ENCODE results near the gene PPP1R9A.
A peak's percentile ranks its signal among the peaks of the same experiment; 100 is the strongest.

Gene PPP1R9A

DNA sequence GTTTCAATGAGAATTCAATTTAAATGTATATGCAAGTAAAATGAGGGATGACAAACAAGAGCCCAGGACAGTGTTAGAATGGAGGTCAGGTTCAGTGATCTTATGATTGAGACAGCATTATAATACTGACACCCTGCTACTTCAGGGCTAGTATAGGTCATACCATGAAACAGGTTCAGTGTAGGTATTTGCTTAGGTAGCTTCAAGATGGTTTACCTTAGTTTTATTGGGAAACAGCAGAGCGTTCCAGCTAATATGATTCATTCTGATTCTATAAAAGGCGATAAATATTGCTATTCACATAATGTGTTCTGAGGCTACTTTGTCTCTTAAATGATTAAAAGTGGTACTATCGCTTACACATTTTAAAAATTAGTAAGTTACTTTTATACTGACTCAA, 203.3 kb downstream of the PPP1R9A start:
- in situ Hi-C loops (cut with HindIII; ENCODE audit: low pct_ligation_motif_present, low pct_unique_long_range_greater_than_20kb, low sequenced_read_pairs) = no loop called here
- no peak for DNase-seq

DNA sequence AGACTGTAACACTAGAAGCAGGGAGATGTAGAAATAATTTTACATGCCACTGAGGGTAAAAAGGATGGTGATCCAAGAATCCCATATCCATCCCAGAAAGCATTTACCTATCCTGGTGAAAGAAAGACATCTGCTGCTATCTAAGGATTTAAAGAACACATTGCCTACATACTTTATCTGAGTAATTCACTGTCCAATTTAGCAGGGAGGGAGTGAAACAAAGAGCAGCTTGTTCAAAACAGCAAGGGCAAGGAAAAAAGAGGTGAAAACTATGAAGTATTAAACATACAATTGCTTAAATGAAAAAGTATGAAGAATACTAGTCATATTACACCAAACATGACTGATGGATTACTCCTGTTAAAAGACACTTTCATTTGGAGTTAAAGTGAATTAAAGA, 206.2 kb downstream of the PPP1R9A start:
- in situ Hi-C loops (cut with HindIII; ENCODE audit: low pct_ligation_motif_present, low pct_unique_long_range_greater_than_20kb, low sequenced_read_pairs) = no loop called here

DNA sequence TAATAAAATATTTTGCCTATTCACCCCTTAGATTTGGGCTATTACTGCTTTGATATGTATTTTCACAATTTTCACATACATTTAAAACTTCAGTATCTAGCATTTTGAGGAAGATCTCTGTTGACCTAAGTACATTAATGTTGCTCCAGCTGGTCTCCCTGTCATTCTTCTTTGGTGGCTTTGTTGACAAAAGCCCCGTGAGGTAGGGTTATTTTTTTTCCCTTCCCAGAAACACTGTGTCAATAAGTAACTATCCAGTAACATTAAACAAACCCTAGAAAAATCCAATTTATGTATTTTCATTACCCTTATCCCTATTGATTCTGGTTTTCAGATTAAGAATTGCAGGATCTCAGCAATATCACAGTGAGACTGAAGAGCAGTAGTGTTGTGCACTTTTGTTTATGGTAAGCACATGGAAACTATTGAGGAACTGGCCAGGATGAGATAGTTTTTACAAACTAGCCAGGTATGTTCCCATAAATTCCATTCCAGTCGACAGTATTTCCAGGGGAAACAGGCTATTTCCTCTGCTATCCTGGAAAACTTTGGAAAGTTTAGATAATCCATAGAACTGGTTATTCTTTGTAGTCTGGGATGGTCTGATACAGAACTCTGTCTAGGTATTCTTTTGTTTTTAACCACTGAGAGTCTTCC, 218.8 kb downstream of the PPP1R9A start:
- in situ Hi-C loops (cut with HindIII; ENCODE audit: low pct_ligation_motif_present, low pct_unique_long_range_greater_than_20kb, low sequenced_read_pairs) = no loop called here
- DNase-seq = no peak

More for the DNA sequence above, 206.2 kb downstream of the PPP1R9A start:
- DNase-seq = no peak

DNA sequence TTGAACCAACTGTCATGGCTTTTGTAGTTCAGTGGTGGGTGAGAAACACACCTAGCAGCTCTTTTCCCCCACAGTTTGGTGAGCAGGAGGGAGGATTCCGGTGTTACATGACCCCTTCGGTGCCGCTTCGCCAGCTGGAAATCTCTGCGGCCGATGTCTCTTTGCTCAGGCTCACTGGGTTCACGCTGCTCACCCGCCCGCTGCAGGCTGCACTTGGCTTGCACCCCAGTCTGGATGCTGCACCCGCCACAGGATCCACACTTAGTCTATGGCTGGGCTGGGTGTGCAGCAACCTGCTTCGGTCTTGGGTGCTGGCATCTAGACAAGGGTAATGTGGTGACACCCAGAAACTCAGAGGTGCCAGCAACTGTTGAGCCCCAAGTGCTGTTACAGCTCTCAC, 225.1 kb downstream of the PPP1R9A start:
- no peak for DNase-seq
- in situ Hi-C loops (cut with HindIII; ENCODE audit: low pct_ligation_motif_present, low pct_unique_long_range_greater_than_20kb, low sequenced_read_pairs) = no loop called here

DNA sequence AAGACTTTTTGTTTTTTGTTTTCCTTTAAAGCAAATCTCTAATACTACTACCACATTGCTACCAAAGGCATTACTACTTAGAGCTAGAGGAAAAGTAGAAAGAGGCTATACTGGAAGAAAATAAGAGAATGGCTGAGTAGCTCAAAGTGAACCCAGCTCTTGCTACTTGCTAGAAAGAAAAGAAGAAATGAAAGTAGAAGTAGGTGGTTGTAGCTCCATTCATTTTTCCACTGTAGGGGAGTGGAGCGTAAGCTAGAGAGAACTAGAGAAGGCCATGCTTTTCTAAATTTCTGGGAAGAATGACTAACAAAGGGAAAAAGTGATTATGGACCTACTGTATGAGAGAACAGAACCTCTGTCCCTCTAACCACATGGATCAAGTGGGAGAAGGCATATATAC, 232.5 kb downstream of the PPP1R9A start:
- DNase-seq = no peak
- in situ Hi-C loops (cut with HindIII; ENCODE audit: low pct_ligation_motif_present, low pct_unique_long_range_greater_than_20kb, low sequenced_read_pairs) = no loop called here

DNA sequence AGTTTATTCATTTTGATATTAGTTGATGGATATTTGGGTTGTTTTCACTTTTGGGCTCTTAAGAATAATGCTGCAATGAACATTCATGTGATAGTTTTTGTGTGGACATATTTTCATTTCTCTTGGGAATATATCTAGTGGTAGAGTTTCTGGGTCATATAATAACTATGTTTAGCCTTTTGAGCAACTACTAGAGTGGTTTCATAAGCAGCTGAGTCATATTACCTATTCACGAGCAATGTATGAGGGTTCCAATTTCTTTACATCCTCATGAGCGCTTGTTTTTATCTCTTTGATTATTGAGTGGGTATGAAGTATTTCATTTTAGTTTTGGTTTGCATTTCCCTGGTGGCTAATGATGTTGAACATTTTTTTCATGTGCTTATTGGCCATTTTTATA, 234.4 kb downstream of the PPP1R9A start:
- DNase-seq = no peak
- in situ Hi-C loops (cut with HindIII; ENCODE audit: low pct_ligation_motif_present, low pct_unique_long_range_greater_than_20kb, low sequenced_read_pairs) = no loop called here

DNA sequence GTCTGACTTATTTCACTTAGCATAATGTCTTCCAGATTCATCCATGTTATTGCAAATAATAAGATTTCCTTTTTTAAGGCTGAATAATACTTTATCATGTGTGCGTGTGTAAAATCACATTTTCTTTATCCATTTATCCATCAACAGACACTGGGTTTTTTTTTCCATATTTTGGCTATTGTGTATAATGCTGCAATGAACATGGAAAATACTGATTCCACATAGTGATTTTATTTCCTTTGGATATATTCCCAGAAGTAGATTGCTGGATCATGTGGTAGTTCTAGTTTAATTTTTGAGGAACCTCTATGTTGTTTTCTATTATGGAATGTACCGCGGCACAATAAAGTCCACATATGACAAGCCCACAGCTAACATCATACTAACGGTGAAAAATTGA, 236.9 kb downstream of the PPP1R9A start:
- in situ Hi-C loops (cut with HindIII; ENCODE audit: low pct_ligation_motif_present, low pct_unique_long_range_greater_than_20kb, low sequenced_read_pairs) = no loop called here
- no peak for DNase-seq

DNA sequence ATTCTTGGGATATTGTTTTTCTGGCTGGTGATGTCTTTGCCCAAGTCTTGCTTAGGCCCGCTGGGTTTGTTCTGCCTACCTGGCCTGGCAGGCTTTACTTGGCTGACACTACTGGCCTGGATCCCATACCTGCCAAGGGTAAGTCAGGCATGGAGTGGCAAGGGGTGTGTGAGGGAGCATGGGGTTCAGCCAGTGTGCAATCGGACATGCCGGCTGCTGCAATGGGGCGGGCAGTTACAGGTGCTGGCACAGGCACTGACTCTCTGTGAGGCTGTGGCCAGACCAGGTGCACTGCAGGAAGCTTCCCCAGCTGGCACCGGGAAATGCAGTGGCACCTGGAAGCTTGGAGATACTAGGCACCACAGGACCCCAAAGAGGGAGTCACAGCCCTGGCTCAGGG, 248.6 kb downstream of the PPP1R9A start:
- no peak for DNase-seq
- in situ Hi-C loops (cut with HindIII; ENCODE audit: low pct_ligation_motif_present, low pct_unique_long_range_greater_than_20kb, low sequenced_read_pairs) = no loop called here

DNA sequence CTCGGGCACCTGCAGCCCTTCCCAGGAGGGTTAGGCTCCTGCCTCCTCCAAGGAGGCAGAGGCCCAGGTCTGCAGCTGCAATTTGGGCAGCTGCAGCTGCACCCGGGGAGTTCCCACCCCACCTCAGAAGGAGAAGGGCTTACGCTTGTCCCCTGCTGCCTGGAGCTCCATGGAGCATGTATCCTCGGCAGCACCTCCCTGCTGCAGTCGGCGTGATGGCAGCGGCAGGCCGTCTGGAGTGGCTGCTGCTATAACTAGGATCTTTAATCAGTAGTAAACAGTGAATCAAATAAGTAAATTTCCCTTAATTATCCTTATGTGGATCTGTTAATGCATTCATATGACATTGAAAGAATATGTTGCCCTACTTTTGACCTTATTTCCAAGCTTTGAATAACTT, 250.0 kb downstream of the PPP1R9A start:
- in situ Hi-C loops (cut with HindIII; ENCODE audit: low pct_ligation_motif_present, low pct_unique_long_range_greater_than_20kb, low sequenced_read_pairs) = no loop called here
- no peak for DNase-seq

DNA sequence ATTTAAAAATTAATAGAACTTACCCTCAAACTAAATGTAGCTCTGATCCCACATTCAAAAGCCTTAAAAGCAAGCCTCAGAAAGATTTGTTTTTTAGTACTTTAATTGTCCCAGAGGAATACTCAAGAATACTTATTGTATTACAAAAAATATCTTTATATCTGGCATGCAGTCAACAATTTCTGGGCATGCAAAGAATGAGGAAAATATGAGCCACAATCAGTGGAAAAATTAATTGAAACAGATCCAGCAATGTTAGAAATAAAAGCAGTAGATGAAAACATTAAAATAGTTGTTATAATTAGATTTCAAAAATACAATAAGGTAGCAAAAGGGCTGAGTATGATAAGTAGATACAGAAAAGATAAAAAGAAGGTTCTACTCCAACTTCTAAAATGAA, 262.3 kb downstream of the PPP1R9A start:
- DNase-seq = no peak
- in situ Hi-C loops (cut with HindIII; ENCODE audit: low pct_ligation_motif_present, low pct_unique_long_range_greater_than_20kb, low sequenced_read_pairs) = no loop called here

DNA sequence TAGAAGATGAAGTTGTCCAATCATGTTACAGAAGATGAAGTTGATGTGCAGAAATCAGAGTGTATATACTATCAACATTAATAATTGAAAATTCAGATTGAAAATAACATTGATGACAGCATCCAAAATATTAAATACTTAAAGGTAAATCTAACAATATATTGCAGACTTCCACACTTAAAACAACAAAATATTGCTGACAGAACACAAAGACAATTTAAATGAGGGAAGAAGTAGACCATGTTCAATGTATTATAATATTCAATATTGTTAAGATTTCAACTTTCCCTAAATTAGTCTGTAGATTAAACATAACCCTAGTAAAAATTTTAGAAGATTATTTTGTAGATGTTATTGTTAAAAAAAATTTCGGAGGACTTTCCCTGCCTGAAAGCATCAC, 265.0 kb downstream of the PPP1R9A start:
- DNase-seq = no peak
- in situ Hi-C loops (cut with HindIII; ENCODE audit: low pct_ligation_motif_present, low pct_unique_long_range_greater_than_20kb, low sequenced_read_pairs) = no loop called here

DNA sequence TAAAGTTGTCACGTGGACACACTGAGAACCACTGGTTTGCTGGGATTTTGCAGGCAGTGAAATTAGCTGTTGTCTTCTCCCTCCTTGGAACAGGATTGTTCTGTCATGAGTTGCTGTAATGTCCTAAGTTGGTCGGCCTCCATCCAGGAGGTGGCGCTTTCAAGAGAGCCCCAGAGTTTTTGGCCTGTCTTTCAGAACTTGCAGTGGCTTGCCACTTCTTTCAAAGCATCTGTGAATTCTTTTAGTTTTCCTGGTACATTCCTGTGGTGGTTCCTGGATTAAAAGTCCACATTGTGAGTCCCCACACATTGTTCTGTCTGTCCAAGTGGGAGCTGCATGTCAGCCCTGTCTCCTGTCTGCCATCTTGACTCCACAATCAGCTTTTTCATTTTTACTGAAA, 283.1 kb downstream of the PPP1R9A start:
- no peak for DNase-seq
- in situ Hi-C loops (cut with HindIII; ENCODE audit: low pct_ligation_motif_present, low pct_unique_long_range_greater_than_20kb, low sequenced_read_pairs) = no loop called here

DNA sequence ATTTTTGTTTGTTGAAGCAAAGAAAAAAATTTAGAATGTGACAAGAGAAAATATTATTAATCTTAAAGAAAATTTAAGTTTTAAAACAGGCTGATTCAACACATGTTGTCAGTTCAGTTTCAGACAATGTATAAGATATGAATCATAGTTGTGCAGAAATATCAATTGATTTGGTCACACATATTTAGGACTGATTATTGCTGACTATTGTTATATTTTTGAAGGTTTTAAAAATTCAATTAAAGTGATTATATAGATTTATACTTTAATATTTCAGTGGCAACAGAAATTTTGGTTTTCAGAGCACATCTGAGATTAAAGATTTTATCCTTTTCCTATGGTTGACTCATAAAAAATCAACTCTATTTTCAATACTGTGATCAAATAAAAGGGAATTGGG, 284.4 kb downstream of the PPP1R9A start:
- in situ Hi-C loops (cut with HindIII; ENCODE audit: low pct_ligation_motif_present, low pct_unique_long_range_greater_than_20kb, low sequenced_read_pairs) = no loop called here

DNA sequence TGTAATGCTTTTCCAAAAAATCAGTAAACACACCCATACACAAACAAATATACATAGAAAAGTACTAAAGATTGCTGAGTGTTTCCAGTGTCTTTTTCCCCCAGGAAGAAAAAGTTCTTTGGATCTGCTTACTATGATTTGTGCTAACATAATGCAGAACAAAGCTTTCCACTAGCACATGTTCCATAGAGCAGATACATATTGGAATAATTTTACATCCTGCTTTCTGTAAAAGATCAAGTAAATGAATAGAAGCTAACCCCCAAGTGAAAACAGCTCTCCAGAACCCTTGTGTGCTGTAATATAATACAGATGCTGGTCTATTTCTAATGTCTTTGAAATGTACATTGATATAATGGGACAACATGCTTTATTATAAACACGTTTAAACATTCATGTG, 291.5 kb downstream of the PPP1R9A start:
- in situ Hi-C loops (cut with HindIII; ENCODE audit: low pct_ligation_motif_present, low pct_unique_long_range_greater_than_20kb, low sequenced_read_pairs) = no loop called here
- DNase-seq = no peak

More for the DNA sequence above, 284.4 kb downstream of the PPP1R9A start:
- DNase-seq = no peak

DNA sequence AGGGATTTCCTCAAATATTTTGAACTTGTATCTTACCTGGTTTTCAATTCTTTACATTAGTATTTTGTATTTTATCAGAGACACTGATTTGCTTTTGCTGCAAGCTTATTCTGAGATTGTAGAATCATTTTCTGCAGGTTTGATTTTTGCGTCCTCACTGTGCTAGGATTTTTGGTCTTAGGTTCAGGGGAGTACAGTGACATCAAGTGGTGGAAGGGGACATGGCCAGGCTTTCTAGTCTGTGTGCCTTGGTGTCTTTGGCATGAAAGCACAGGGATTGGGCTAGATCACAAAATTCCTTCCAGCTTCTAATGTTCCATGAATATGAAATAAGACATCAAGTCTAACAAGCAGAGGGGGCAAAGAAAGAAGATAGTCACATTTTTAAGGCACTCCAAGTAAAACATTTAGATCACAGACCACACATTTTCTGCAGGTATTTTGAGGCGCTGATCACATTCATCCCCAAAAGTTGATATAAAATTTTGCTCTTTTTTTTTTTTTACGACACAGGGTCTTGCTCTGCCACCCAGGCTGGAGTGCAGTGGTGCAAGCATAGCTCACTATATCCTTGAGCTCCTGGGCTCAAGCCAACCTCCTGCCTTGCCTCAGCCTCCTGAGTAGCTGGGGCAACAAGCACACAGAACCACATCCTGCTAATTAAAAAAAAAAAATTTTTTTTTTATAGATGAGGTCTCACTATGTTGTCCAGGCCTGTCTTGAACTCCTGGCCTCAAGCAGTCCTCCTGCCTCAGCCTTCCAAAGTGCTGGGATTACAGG, 292.6 kb downstream of the PPP1R9A start:
- in situ Hi-C loops (cut with HindIII; ENCODE audit: low pct_ligation_motif_present, low pct_unique_long_range_greater_than_20kb, low sequenced_read_pairs) = no loop called here
- DNase-seq = peak; percentile 78

DNA sequence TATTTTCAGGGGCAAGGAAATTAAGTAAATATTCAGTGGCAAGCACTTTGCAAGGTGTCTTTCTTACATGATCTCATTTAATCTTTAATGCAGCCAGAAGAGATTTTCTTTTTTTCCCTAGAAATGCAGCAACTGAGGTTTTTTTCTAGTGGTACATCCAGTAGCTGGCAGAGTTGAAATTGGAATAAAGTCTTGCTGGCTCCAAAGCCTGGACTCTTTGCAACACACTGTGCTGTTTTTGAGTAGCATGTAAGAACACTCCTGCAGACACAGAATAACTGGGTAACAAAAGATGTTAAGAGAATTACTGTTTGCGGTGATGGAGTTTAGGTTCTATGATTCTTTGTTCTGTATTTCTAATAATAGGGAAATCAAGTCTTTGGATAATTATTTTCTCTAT, 293.3 kb downstream of the PPP1R9A start:
- DNase-seq = no peak
- in situ Hi-C loops (cut with HindIII; ENCODE audit: low pct_ligation_motif_present, low pct_unique_long_range_greater_than_20kb, low sequenced_read_pairs) = no loop called here

DNA sequence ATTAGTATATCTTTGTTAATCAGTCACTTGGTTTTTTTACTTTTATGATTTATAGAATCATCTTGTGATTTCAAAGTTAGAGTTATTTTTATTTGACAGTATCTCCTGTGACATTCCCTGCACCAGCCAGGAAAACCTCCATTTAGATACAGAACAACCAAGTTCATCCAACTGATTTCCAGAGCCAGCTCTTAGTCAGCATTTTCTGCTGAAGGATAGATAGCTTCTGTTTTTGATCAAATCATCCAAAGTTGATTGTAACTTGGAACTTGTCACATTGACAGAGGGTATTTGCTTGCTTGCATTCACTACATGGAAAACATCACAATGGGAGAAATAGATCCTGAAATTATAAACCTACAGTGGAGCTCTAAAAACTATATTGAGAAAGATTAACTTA, 294.3 kb downstream of the PPP1R9A start:
- in situ Hi-C loops (cut with HindIII; ENCODE audit: low pct_ligation_motif_present, low pct_unique_long_range_greater_than_20kb, low sequenced_read_pairs) = no loop called here
- no peak for DNase-seq

DNA sequence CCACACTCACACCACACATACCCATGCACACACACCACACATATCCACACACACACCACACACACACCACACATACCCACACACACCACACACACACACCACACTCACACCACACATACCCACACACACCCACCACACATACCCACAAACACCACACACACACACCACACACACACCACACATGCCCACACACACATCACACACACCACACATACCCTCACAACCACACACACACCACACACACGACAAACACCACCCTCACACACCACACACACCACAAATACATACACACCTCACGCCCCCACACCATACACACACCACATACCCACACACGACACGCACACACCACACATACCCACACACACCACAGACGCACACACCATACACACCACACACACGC, 297.2 kb downstream of the PPP1R9A start:
- no peak for DNase-seq
- in situ Hi-C loops (cut with HindIII; ENCODE audit: low pct_ligation_motif_present, low pct_unique_long_range_greater_than_20kb, low sequenced_read_pairs) = no loop called here

DNA sequence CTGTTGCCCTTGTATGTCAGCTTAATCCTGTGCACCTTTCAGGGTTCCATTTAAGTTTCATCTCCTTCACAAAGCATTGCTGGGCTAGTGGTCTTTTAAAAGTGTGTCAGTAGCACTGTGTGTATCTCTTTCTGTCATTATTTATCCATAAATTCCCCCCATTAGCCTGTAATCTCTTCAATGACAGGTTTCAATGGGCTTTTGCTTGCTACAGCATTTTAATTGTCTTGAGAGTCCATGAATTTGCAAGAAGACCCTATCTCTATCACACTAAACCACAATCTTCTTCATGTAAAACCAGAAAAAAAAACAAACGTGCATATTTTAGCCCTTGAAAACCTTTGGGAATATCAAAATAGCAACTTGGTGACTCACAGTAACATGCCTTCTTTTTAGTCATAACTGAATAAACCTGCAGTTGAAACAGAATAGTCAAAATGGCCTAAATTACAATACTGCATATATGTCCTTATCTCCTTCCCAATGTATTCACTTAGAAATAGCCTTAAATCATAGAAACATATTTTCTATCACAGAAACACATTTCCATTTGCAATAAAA, 298.4 kb downstream of the PPP1R9A start:
- DNase-seq = peak; percentile 87

DNA sequence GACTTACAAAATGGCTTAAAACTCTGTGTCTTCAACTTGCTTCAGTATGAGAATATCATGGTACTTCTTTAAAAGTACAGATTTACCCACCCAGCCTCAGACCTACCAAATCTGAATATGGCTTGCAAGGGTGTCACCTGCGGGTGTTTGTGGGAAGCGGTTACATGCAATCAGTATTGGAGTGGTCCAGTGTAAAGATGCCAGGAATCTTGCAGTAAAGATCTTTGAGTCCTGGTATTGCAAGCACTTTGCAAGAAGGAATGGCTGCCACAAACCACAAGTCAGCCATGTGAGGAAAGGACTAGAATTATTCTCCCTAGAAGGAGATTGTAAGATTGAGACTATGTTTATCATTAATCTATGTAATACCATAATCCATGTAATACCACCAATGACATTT, 301.9 kb downstream of the PPP1R9A start:
- peak; percentile 34 for DNase-seq
- in situ Hi-C loops (cut with HindIII; ENCODE audit: low pct_ligation_motif_present, low pct_unique_long_range_greater_than_20kb, low sequenced_read_pairs) = no loop called here

More for the DNA sequence above, 298.4 kb downstream of the PPP1R9A start:
- in situ Hi-C loops (cut with HindIII; ENCODE audit: low pct_ligation_motif_present, low pct_unique_long_range_greater_than_20kb, low sequenced_read_pairs) = no loop called here
